ENCODE data around the gene CISD3.

DNA sequence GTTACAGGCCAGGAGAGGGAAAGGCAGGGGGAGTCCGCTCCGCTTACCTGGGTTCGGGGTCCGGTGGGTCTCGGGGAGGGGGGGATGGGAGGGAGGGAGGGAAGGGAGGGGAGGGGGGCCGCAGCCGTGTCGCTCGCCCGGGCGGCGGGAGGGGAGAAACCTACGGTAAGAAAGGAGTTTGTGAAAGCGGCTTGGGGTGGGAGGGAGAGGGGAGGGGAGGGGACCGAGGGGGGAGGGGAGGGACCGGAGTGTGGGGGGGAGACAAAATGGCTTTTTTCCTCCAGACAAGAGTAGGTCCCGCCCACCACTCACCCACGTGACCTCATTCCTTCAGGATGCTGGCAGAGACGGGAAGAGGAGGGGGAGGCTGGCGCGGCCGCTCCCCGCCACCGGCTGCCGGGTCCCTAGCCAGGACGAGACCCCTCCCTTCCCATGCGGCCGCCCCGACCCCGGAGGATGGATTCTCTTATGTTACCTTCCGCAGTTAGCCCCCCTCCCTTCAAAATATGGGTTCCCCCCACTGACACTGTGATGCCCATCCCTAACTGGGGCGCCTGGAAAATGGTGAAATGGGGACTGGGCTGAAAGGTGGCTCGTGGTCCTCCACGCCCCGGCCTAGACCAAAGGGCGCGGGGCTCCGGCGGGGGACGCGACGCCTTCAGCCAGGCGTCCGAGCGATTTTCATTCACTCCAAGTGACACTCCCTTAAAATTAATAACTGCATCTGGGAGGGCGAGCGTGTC lies 18.2 kb downstream of the CISD3 start, which contains the start of gene PCGF2:
- TF ChIP-seq, protein P1, sequence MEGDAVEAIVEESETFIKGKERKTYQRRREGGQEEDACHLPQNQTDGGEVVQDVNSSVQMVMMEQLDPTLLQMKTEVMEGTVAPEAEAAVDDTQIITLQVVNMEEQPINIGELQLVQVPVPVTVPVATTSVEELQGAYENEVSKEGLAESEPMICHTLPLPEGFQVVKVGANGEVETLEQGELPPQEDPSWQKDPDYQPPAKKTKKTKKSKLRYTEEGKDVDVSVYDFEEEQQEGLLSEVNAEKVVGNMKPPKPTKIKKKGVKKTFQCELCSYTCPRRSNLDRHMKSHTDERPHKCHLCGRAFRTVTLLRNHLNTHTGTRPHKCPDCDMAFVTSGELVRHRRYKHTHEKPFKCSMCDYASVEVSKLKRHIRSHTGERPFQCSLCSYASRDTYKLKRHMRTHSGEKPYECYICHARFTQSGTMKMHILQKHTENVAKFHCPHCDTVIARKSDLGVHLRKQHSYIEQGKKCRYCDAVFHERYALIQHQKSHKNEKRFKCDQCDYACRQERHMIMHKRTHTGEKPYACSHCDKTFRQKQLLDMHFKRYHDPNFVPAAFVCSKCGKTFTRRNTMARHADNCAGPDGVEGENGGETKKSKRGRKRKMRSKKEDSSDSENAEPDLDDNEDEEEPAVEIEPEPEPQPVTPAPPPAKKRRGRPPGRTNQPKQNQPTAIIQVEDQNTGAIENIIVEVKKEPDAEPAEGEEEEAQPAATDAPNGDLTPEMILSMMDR (IDR thresholded peaks at IDR 0.05; ENCODE audit: low read length) = no peak
- no peak for TF ChIP-seq EZH2 (IDR thresholded peaks at IDR 0.05; ENCODE audit: borderline replicate concordance, low read length)

All from OCI-LY1 (cell line).